HG02884 (cell line): ENCODE measurements around the gene KIAA1328.

Experiments used
- ATAC-seq: cut with Tn5 transposase; IDR thresholded peaks from one replicate; pipeline ENCODE4 v1.9.1; 2021; ENCODE audit warnings: mild to moderate bottlenecking, moderate library complexity; ENCODE audit not compliant: unreplicated experiment

The KIAA1328 gene

GRCh38 chr18:37188016-37188791 is 359.3 kb downstream of the KIAA1328 start:
- ATAC-seq, result no peak

GRCh38 chr18:37199741-37200140 is 370.8 kb downstream of the KIAA1328 start:
- ATAC-seq, result no peak

- ATAC-seq, result no peak
Measured at GRCh38 chr18:37207343-37207742, 378.4 kb downstream of the KIAA1328 start.

GRCh38 chr18:37210781-37211180 is 381.9 kb downstream of the KIAA1328 start:
- ATAC-seq, result no peak

- ATAC-seq, result no peak
Measured at GRCh38 chr18:37218022-37218590, 389.2 kb downstream of the KIAA1328 start.

GRCh38 chr18:37219257-37219656 is 390.3 kb downstream of the KIAA1328 start:
- no peak for ATAC-seq

- no peak for ATAC-seq
Measured at GRCh38 chr18:37222354-37222998, 393.5 kb downstream of the KIAA1328 start.

GRCh38 chr18:37222999-37223378 is 394.1 kb downstream of the KIAA1328 start:
- no peak for ATAC-seq

- no peak for ATAC-seq
Measured at GRCh38 chr18:37225279-37225678, 396.4 kb downstream of the KIAA1328 start.

GRCh38 chr18:37230768-37231167 is 401.8 kb downstream of the KIAA1328 start:
- no peak for ATAC-seq

GRCh38 chr18:37231251-37231650 is 402.3 kb downstream of the KIAA1328 start:
- ATAC-seq, result no peak

- no peak for ATAC-seq
Measured at GRCh38 chr18:37235583-37235982, 406.7 kb downstream of the KIAA1328 start.

- ATAC-seq, result no peak
Measured at GRCh38 chr18:37238282-37239108, 409.6 kb downstream of the KIAA1328 start.

- ATAC-seq, result no peak
Measured at GRCh38 chr18:37242091-37242490, 413.2 kb downstream of the KIAA1328 start.

GRCh38 chr18:37242826-37243560 is 414.1 kb downstream of the KIAA1328 start:
- no peak for ATAC-seq

- ATAC-seq, result no peak
Measured at GRCh38 chr18:37243741-37244140, 414.8 kb downstream of the KIAA1328 start.

GRCh38 chr18:37244618-37245017 is 415.7 kb downstream of the KIAA1328 start:
- no peak for ATAC-seq

GRCh38 chr18:37246779-37247340 is 417.9 kb downstream of the KIAA1328 start:
- ATAC-seq, result no peak

GRCh38 chr18:37247497-37248161 is 418.7 kb downstream of the KIAA1328 start:
- no peak for ATAC-seq

- no peak for ATAC-seq
Measured at GRCh38 chr18:37248281-37248680, 419.4 kb downstream of the KIAA1328 start.
